ENCODE measurements around the gene ADAM17. TPM values are rescaled to one million over a fixed set of nuclear protein-coding genes. Genes with fewer than 3 reads are reported as not detected.
"Not testable (repeated sequence)": the region's sequence is repeated elsewhere in the genome, so short reads cannot be mapped to it uniquely, and the experiment has no call there.

The ADAM17 gene
- total RNA-seq, 4 donors from 2014 or later = 30.4 to 47.9 (median 36.1) TPM

- no peak overlapping the region for H3K27ac ChIP-seq
- no peaks in the 10 kb centered on the region for H3K27me3 ChIP-seq
- no peak for DNase-seq (ENCODE audit: low spot score in 2 of 2)
- H3K9me3 ChIP-seq = no peaks in the 10 kb centered on the region
- 78% methylated on average over 3 of the region's 3 CpGs for WGBS
- no peak for TF ChIP-seq EP300 (IDR thresholded peaks at IDR 0.05)
- no peak for TF ChIP-seq POLR2AphosphoS5 (IDR thresholded peaks at IDR 0.05)
- no peak for TF ChIP-seq CTCF (IDR thresholded peaks at IDR 0.05)
- TF ChIP-seq POLR2A (IDR thresholded peaks at IDR 0.05) = no peak
- no peak overlapping the region for H3K4me3 ChIP-seq
- peaks cover 28% of the 10 kb centered on the region for H3K4me1 ChIP-seq
- H3K36me3 ChIP-seq = peaks cover 24% of the 10 kb centered on the region
Measured at GRCh38 chr2:9592699-9593098, 37.1 kb upstream of the ADAM17 start.

- WGBS = 85% methylated on average over 3 of the region's 3 CpGs
- Histone ChIP-seq H3K4me3 (no peak overlapping the region), H3K36me3 (peaks cover 42% of the 10 kb centered on the region), H3K27me3 (no peaks in the 10 kb centered on the region), H3K4me1 (peaks cover 23% of the 10 kb centered on the region), H3K27ac (no peak overlapping the region), H3K9me3 (no peaks in the 10 kb centered on the region)
- no peak for DNase-seq (ENCODE audit: low spot score in 2 of 2)
- no peak for TF ChIP-seq POLR2AphosphoS5 (IDR thresholded peaks at IDR 0.05)
- TF ChIP-seq CTCF (IDR thresholded peaks at IDR 0.05) = no peak
- TF ChIP-seq POLR2A (IDR thresholded peaks at IDR 0.05) = no peak
- no peak for TF ChIP-seq EP300 (IDR thresholded peaks at IDR 0.05)
Measured at GRCh38 chr2:9590641-9591040, 35.0 kb upstream of the ADAM17 start.

- WGBS = 88% methylated on average over 3 of the region's 3 CpGs
- no peak overlapping the region for H3K4me3 ChIP-seq
- H3K36me3 ChIP-seq = peaks cover 61% of the 10 kb centered on the region
- no peak for TF ChIP-seq CTCF (IDR thresholded peaks at IDR 0.05)
- TF ChIP-seq POLR2A (IDR thresholded peaks at IDR 0.05) = no peak
- TF ChIP-seq POLR2AphosphoS5 (IDR thresholded peaks at IDR 0.05) = no peak
- TF ChIP-seq EP300 (IDR thresholded peaks at IDR 0.05) = no peak
- no peaks in the 10 kb centered on the region for H3K9me3 ChIP-seq
- no peak for DNase-seq (ENCODE audit: low spot score in 2 of 2)
- no peaks in the 10 kb centered on the region for H3K4me1 ChIP-seq
- no peaks in the 10 kb centered on the region for H3K27me3 ChIP-seq
- H3K27ac ChIP-seq = no peak overlapping the region
Measured at GRCh38 chr2:9586465-9586864, 30.8 kb upstream of the ADAM17 start.

- no peak for TF ChIP-seq EP300 (IDR thresholded peaks at IDR 0.05)
- no peaks in the 10 kb centered on the region for H3K27me3 ChIP-seq
- WGBS = 98% methylated on average over 5 of the region's 5 CpGs
- DNase-seq (ENCODE audit: low spot score in 2 of 2) = no peak
- no peaks in the 10 kb centered on the region for H3K9me3 ChIP-seq
- peaks cover 61% of the 10 kb centered on the region for H3K36me3 ChIP-seq
- H3K4me3 ChIP-seq = no peak overlapping the region
- H3K27ac ChIP-seq = no peak overlapping the region
- no peaks in the 10 kb centered on the region for H3K4me1 ChIP-seq
Measured at GRCh38 chr2:9585486-9585885, 29.9 kb upstream of the ADAM17 start.

- not testable (repeated sequence) for H3K4me3 ChIP-seq; H3K4me1 ChIP-seq; H3K9me3 ChIP-seq; H3K27ac ChIP-seq; DNase-seq (ENCODE audit: low spot score in 2 of 2); H3K27me3 ChIP-seq
- peaks cover 57% of the 10 kb centered on the region for H3K36me3 ChIP-seq
Measured at GRCh38 chr2:9584902-9585301, 29.3 kb upstream of the ADAM17 start.

- Histone ChIP-seq H3K36me3 (peaks cover 41% of the 10 kb centered on the region), H3K4me3 (no peak overlapping the region), H3K27ac (no peak overlapping the region), H3K9me3 (no peaks in the 10 kb centered on the region), H3K27me3 (no peaks in the 10 kb centered on the region), H3K4me1 (peaks cover 6% of the 10 kb centered on the region)
- DNase-seq (ENCODE audit: low spot score in 2 of 2) = no peak
- WGBS = 92% methylated on average over 5 of the region's 5 CpGs
- TF ChIP-seq POLR2AphosphoS5 (IDR thresholded peaks at IDR 0.05) = no peak
- TF ChIP-seq POLR2A (IDR thresholded peaks at IDR 0.05) = no peak
- no peak for TF ChIP-seq EP300 (IDR thresholded peaks at IDR 0.05)
- no peak for TF ChIP-seq CTCF (IDR thresholded peaks at IDR 0.05)
Measured at GRCh38 chr2:9582624-9583023, 27.0 kb upstream of the ADAM17 start.
